GM12865 (cell line): ENCODE data around the gene MAST2.
"Not testable (repeated sequence)": the region's sequence is repeated elsewhere in the genome, so short reads cannot be mapped to it uniquely, and the experiment has no call there.

Experiments
- DNase-seq: peaks from one replicate; pipeline ENCODE4 v3.0.0; 2010; ENCODE audit warnings: low read depth
- H3K4me3 ChIP-seq: 2 replicates; pipeline ENCODE4 v1.5.1; 2011; ENCODE audit warnings: mild to moderate bottlenecking, low read depth, low read length, control low read depth
- TF ChIP-seq, protein P1 (sequence below): IDR thresholded peaks from 2 replicates; pipeline ENCODE4 v1.5.1; 2011; ENCODE audit warnings: low read length, control low read depth, low read depth, inconsistent platforms; ENCODE audit not compliant: insufficient read depth; ENCODE audit errors: missing control alignments

Gene MAST2

DNA sequence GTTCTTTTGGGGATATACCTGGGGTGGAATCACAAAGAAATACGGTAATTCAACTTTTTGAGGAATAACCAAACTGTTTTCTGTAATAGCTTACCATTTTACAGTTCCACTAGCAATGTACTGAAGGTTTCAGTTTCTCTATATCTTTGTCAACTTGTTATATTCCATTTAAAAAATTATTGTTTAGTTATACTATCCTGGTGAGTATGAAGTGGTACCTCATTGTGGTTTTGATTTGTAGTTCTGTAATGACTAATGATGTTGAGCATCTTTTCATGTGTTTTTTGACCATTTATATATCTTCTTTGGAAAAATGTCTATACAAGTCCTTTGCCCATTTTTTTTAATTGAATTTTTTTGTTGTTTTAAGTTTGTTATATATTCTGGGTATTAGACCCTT is 39.4 kb downstream of the MAST2 start:
- TF ChIP-seq, protein P1, sequence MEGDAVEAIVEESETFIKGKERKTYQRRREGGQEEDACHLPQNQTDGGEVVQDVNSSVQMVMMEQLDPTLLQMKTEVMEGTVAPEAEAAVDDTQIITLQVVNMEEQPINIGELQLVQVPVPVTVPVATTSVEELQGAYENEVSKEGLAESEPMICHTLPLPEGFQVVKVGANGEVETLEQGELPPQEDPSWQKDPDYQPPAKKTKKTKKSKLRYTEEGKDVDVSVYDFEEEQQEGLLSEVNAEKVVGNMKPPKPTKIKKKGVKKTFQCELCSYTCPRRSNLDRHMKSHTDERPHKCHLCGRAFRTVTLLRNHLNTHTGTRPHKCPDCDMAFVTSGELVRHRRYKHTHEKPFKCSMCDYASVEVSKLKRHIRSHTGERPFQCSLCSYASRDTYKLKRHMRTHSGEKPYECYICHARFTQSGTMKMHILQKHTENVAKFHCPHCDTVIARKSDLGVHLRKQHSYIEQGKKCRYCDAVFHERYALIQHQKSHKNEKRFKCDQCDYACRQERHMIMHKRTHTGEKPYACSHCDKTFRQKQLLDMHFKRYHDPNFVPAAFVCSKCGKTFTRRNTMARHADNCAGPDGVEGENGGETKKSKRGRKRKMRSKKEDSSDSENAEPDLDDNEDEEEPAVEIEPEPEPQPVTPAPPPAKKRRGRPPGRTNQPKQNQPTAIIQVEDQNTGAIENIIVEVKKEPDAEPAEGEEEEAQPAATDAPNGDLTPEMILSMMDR = no peak
- H3K4me3 ChIP-seq = no peak overlapping the region
- DNase-seq = no peak

DNA sequence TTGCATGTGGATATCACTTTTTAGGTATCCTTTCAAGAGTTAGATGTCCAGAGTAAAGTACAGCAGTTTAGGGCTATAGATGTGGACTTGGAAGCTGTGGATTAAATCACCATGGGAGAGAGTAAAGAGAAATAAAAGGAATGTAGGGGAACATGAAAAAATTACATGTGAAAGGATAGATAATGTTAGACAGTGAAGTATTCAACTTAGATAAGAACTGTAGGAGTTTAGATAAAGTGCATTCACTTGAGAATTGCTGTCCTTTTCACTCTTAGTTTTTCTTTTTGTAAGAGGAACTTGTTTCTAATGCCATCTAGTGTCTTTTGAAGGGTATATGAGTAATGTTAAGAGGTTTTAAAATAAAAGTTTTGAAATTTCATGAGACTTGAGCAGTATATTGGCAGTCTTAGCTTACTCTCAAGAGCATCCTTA is 40.1 kb downstream of the MAST2 start:
- peak; percentile 31 for DNase-seq
- no peak overlapping the region for H3K4me3 ChIP-seq
- TF ChIP-seq, protein P1 = peak; percentile 12

DNA sequence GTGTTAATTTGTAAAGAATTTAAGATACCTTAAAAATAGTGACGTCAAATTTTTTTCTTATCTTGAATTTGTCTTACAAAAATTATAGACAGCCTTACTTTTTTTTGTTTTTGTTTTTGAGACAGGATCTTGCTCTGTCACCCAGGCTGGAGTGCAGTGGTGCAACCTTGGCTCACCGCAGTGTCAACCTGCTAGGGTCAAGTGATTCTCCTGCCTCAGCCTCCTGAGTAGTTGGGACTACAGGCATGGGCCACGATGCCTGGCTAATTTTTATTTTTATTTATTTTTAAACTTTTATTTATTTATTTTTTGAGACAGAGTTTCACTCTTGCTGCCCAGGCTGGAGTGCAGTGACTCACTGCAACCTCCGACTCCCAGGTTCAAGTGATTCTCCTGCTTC is 40.6 kb downstream of the MAST2 start:
- not testable (repeated sequence) for DNase-seq

GRCh38 chr1:45846931-45847330 is 43.5 kb downstream of the MAST2 start:
- DNase-seq = no peak
- TF ChIP-seq, protein P1 = no peak
- no peak overlapping the region for H3K4me3 ChIP-seq

More for the DNA sequence above, 40.6 kb downstream of the MAST2 start:
- not testable (repeated sequence) for H3K4me3 ChIP-seq

DNA sequence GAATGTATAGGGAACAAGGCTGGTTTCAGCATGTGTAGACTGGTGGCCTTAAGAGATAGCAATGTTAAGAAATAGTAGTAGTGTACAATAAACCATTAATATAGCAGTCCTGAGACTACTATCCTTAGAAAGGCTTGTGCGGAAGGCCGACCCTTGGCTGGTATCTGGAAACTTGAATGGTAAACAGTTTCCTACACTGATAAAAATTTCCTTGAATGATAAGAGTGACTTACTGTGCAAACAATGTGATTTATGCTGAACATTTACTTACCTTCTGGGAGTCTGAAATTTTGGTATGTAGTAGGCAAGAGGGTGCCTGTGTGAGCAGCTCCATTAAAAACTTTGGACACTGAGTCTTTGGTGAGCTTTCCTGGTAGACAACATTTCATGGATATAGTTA is 44.7 kb downstream of the MAST2 start:
- TF ChIP-seq, protein P1 = no peak
- DNase-seq = no peak
- no peak overlapping the region for H3K4me3 ChIP-seq

DNA sequence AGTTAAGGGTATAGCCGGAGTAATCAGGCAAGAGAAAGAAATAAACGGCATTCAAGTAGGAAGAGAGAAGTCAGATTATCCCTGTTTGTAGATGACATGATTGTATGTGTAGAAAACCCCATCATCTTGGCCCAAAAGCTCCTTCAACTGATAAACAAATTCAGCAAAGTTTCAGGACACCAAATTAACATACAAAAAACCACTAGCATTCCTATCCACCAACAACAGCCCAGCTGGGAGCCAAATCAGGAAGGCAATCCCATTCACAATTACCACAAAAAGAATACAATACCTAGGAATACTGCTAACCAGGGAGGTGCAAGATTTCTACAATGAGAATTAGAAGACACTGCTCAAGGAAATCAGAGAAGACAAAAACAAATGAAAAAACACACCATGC is 45.3 kb downstream of the MAST2 start:
- H3K4me3 ChIP-seq = no peak overlapping the region
- DNase-seq = no peak
- TF ChIP-seq, protein P1 = no peak

DNA sequence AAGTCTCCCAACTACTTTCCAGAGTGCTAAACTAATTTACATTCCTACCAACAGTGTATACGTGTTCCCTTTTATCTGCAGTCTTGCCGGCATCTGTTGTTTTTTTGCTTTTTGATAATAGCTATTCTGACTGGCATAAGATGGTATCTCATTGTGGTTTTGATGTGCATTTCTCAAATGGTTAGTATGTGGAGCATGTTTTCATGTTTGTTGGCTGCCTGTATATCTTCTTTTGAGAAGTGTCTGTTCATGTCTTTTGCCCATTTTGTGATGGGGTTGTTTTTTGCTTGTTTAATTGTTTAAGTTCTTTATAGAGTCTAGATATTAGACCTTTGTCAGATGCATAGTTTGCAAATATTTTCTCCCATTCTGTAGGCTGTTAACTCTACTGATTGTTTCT is 46.6 kb downstream of the MAST2 start:
- H3K4me3 ChIP-seq = no peak overlapping the region
- TF ChIP-seq, protein P1 = no peak
- no peak for DNase-seq
